ENCODE measurements around the gene TUB.

The TUB gene

GRCh38 chr11:8058216-8058615 lies 22.8 kb upstream of the TUB start:
- DNase-seq (ENCODE audit: extremely low spot score), result no peak
- ChIA-PET POLR2A (no interaction called here), CTCF (interaction anchor here (1.0 to 1.2 kb wide), 2 partner anchors 9 to 10 kb away, joined by 3 to 4 read pairs; no protein-coding TSS in a partner anchor)
- TF ChIP-seq CTCF (IDR thresholded peaks at IDR 0.05; ENCODE audit: control extremely low read depth, extremely low read depth, low read depth, missing control alignments), result no peak

GRCh38 chr11:8059030-8059429 lies 22.0 kb upstream of the TUB start:
- ChIA-PET CTCF (interaction anchor here (0.9 to 1.6 kb wide), 5 partner anchors 9 to 40 kb away, joined by 3 to 7 read pairs (median 4); no protein-coding TSS in a partner anchor), POLR2A (no interaction called here)
- no peak for TF ChIP-seq CTCF (IDR thresholded peaks at IDR 0.05; ENCODE audit: control extremely low read depth, extremely low read depth, low read depth, missing control alignments)
- DNase-seq (ENCODE audit: extremely low spot score), result no peak

DNA sequence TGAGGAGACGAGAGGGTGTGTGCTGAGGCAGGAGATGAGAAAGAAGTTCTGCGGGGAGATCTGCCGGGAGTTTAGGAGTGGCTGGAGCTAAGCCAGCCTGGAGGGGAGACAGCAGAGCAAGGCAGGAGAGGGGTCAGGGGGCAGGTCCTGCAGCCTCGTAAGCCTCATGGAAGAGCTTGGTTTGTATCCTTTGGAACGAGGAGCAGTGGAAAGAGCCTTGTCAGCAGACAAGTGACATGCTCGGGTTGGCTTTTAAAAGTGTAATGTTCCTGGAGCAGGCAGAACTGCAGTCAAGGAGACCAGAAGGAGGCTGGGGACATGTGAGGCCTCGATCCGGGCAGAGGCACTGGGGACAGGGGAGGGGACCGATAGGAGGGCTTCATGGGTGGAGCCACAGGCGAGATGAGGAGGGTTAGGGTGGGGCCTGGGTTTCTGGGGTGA lies 21.4 kb upstream of the TUB start:
- TF ChIP-seq CTCF (IDR thresholded peaks at IDR 0.05; ENCODE audit: control extremely low read depth, extremely low read depth, low read depth, missing control alignments), result no peak
- ChIA-PET POLR2A (no interaction called here), CTCF (interaction anchor here (1.1 to 1.6 kb wide), 5 partner anchors 9 to 31 kb away, joined by 3 to 7 read pairs (median 4); no protein-coding TSS in a partner anchor)
- no peak for DNase-seq (ENCODE audit: extremely low spot score)

- ChIA-PET POLR2A (no interaction called here), CTCF (interaction anchor here (1.1 to 1.6 kb wide), 4 partner anchors 17 to 39 kb away, joined by 3 to 5 read pairs (median 4); no protein-coding TSS in a partner anchor)
- no peak for DNase-seq (ENCODE audit: extremely low spot score)
- no peak for TF ChIP-seq CTCF (IDR thresholded peaks at IDR 0.05; ENCODE audit: control extremely low read depth, extremely low read depth, low read depth, missing control alignments)
Measured at GRCh38 chr11:8060146-8060719, 20.8 kb upstream of the TUB start.

DNA sequence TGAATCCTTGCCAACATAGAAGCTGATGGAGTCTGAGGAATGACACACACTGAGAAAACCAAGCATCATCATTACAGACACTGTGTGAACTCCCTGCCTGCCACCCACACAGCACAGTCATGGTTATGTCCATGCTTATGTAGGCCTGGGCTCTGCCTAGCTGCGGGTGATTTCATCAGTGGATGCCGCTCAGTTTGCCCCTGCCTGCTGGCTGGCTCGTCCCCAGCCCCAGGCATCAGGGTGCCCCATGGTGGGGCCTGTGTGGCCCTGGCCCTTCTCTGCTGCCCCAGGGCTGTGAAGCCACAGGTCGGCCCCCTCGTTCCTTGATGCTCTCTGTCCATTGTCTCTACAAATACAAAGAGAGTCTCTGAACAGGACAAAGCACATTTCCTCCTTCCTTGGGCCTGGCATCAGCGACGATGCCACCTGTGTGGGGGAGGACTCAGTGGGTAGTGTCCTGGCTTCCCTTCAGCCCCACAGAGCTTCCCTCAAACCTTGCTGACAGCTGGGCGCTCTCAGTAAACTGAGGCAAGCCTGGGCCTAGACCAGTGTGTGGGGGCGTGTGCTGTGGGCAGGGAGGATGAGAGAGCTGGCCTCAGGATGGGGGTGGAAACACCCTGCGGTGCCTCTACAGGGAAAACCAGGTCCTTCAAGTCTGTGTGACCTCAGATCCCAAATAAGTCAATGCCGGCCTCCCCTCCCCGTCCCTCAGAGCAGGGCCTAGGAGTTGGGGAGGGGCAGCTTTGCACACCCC lies 20.0 kb upstream of the TUB start:
- POLR2A ChIA-PET, result no interaction called here
- TF ChIP-seq CTCF (IDR thresholded peaks at IDR 0.05; ENCODE audit: control extremely low read depth, extremely low read depth, low read depth, missing control alignments), result no peak
- CTCF ChIA-PET, result interaction anchor here (1.1 to 1.4 kb wide), 4 partner anchors 16 to 38 kb away, joined by 3 to 5 read pairs (median 4); no protein-coding TSS in a partner anchor
- DNase-seq (ENCODE audit: extremely low spot score), result no peak

GRCh38 chr11:8061555-8062428 lies 19.2 kb upstream of the TUB start:
- POLR2A ChIA-PET, result no interaction called here
- CTCF ChIA-PET, result interaction anchor here (1.0 to 1.1 kb wide), 2 partner anchors 17 to 29 kb away, joined by 3 to 5 read pairs; no protein-coding TSS in a partner anchor

More at GRCh38 chr11:8061555-8062428, 19.2 kb upstream of the TUB start:
- no peak for TF ChIP-seq CTCF (IDR thresholded peaks at IDR 0.05; ENCODE audit: control extremely low read depth, extremely low read depth, low read depth, missing control alignments)
- DNase-seq (ENCODE audit: extremely low spot score), result no peak

Measured in GM10248 (cell line).